Measurements from ENCODE around the gene BABAM2.

GRCh38 chr2:27964067-27964466 lies 73.5 kb downstream of the BABAM2 start:
- no peak for TF ChIP-seq CTCF (IDR thresholded peaks at IDR 0.05)
- no peak for TF ChIP-seq POLR2A (IDR thresholded peaks at IDR 0.05)

Measured in heart left ventricle (tissue), 13 donors.